Measurements from ENCODE around the gene GPR84. TPM values are rescaled to one million over a fixed set of nuclear protein-coding genes. Genes with fewer than 3 reads are reported as not detected.

The GPR84 gene
- total and polyA plus RNA-seq, 2 experiments from 2014 or later, result not detected

DNA sequence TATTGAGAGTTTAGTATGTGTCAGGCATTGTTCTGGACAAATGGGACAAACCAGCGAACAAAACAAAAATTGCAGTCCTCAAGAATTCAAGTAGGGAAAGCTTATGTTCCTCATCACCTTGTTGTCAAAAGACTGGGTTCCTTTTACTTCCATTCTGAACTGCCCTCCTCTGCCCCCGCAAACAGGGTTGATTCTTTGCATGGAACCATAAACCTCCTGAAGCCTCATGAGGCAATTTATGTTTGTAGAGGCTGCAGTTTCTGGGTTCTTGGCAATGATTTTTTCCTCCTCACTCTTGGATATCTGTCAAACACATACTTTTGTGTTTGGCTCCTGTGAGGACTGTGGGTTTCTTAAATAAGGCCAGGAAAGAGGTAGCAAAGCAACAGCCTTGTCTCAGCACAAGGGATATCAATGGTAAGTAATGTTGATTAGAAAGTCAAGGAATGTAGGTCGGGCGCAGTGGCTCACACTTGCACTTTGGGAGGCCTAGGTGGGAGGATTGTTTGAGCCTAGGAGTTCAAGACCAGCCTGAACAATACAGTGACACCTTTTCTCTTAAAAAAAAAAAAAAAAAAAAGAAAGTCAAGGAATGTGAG is 25.5 kb downstream of the GPR84 start:
- H3F3A ChIP-seq (ENCODE audit: insufficient read depth), result peaks cover 29% of the 10 kb centered on the region
- H3K9me3 ChIP-seq (ENCODE audit: low read depth), result no peaks in the 10 kb centered on the region
- no peaks in the 10 kb centered on the region for H3K9me2 ChIP-seq (ENCODE audit: insufficient read depth)
- no peak overlapping the region for H2AFZ ChIP-seq
- peak overlapping the region; percentile 27; the same call in 1 of the 2 replicates for H3K27ac ChIP-seq
- peak; percentile 40 for DNase-seq
- H3K36me3 ChIP-seq (ENCODE audit: low read depth), result peaks cover 9% of the 10 kb centered on the region
- 0 out of 2 replicates have a peak overlapping the region, but pooled peaks have one; percentile 10 for H3K9ac ChIP-seq
- peak overlapping the region; percentile 50 for H3K4me2 ChIP-seq (ENCODE audit: unreplicated experiment)
- in situ Hi-C loops (cut with MboI), result no loop called here
- 95 to 99% methylated on average over 4 of the region's 4 CpGs for WGBS, 2 experiments (ENCODE audit: low coverage in 1 of 2, low lambda C conversion rate in 2 of 2, missing lambda C conversion rate in 2 of 2)
- no peaks in the 10 kb centered on the region for H3K27me3 ChIP-seq (replicated peaks; ENCODE audit: insufficient read depth)
- no peak for TF ChIP-seq EZH2 (IDR thresholded peaks at IDR 0.05; ENCODE audit: insufficient read depth, poor library complexity, severe bottlenecking)
- no peak for TF ChIP-seq EZH2phosphoT487 (IDR thresholded peaks at IDR 0.05; ENCODE audit: insufficient read depth, low read depth)
- H3K4me3 ChIP-seq, result no peak overlapping the region
- peaks cover 18% of the 10 kb centered on the region for H3K4me1 ChIP-seq (ENCODE audit: insufficient read depth)
- peaks cover 12% of the 10 kb centered on the region; the same call in 1 of the 2 replicates for H4K20me1 ChIP-seq (ENCODE audit: insufficient read depth)
- peaks cover 94% of the 10 kb centered on the region for H3K79me2 ChIP-seq (ENCODE audit: insufficient read depth)

DNA sequence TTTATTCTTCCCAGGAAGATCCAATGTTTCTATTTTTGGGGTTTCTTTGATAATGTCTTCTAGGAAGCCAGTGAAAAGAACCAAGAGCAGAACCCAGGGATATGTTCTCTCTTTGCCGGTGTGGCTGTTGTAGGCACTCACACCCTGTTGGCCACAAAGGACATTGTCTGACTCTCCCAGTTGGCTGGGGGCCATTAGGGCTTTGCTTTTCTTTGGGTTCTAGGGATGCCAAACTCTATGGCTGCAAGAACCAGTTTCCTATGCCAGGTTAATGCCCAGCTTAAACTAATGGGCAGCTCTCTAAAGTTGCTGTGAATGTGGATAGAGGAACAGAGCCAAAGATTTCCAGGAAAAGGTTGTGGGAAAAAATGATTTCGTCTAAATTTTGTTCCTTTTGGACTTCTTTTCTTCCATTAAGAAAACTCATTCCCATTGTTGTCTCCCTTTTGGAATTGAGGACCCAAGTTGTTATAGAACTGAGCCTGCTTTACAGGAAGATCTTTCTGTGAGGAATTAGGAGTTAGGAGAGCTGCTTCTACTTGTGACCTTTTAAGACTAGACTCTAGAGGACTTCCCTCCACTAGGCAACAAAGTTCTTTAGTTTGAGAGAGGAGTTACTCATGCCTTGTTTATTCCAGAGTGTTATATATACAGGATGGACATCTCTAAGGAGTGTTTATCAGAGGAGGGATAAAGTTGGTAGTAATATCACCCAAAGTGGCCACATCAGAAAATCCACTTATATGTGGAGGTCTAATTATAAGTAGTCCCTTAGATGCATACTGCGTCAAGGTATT is 26.2 kb downstream of the GPR84 start:
- H3K9me3 ChIP-seq (ENCODE audit: low read depth), result no peaks in the 10 kb centered on the region
- peak; percentile 63 for DNase-seq
- H3F3A ChIP-seq (ENCODE audit: insufficient read depth), result peaks cover 29% of the 10 kb centered on the region
- peaks cover 1% of the 10 kb centered on the region; the same call in 1 of the 2 replicates for H3K36me3 ChIP-seq (ENCODE audit: low read depth)
- no peak overlapping the region for H2AFZ ChIP-seq
- peak overlapping the region; percentile 50 for H3K4me2 ChIP-seq (ENCODE audit: unreplicated experiment)
- H3K27me3 ChIP-seq (replicated peaks; ENCODE audit: insufficient read depth), result no peaks in the 10 kb centered on the region
- peaks cover 18% of the 10 kb centered on the region for H3K4me1 ChIP-seq (ENCODE audit: insufficient read depth)
- in situ Hi-C loops (cut with MboI), result no loop called here
- H3K79me2 ChIP-seq (ENCODE audit: insufficient read depth), result peaks cover 95% of the 10 kb centered on the region
- H3K27ac ChIP-seq, result peak overlapping the region; percentile 27
- 32 to 41% methylated on average over 3 of the region's 3 CpGs for WGBS, 2 experiments (ENCODE audit: low coverage in 1 of 2, low lambda C conversion rate in 2 of 2, missing lambda C conversion rate in 2 of 2)
- H3K9ac ChIP-seq, result peak overlapping the region; percentile 10; the same call in 1 of the 2 replicates
- TF ChIP-seq EZH2 (IDR thresholded peaks at IDR 0.05; ENCODE audit: insufficient read depth, poor library complexity, severe bottlenecking) (no peak), EZH2phosphoT487 (IDR thresholded peaks at IDR 0.05; ENCODE audit: insufficient read depth, low read depth) (no peak)
- peaks cover 12% of the 10 kb centered on the region; the same call in 1 of the 2 replicates for H4K20me1 ChIP-seq (ENCODE audit: insufficient read depth)
- no peak overlapping the region for H3K4me3 ChIP-seq
- no peaks in the 10 kb centered on the region for H3K9me2 ChIP-seq (ENCODE audit: insufficient read depth)

DNA sequence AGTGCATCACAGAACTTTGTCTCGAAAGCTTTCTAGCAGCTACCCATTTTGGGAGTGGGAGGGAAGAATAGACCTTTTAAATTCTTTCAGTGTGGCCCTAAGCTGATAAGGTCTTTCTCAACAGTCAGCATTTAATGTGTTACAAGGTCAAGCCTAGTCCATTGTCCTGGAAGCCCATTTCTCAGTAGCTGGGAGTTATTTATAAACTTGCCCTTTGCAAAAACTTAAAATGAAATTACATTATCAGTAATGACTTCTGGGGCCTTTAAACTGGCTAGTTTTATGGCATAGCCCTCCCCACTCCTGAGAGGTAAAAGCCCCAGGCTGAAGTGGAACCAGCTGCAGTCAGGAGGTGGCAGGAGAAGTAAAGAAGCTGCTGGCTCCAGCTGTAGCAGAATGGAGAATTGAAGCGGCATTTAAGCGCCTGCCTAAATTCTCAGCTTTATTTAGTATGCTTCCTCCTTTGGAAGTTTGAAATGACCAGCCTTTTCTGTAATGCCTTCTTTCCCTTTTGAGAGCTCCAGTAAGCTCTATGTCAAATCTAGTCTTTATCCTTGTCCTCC is 26.9 kb downstream of the GPR84 start:
- no peak for TF ChIP-seq EZH2 (IDR thresholded peaks at IDR 0.05; ENCODE audit: insufficient read depth, poor library complexity, severe bottlenecking)
- TF ChIP-seq EZH2phosphoT487 (IDR thresholded peaks at IDR 0.05; ENCODE audit: insufficient read depth, low read depth), result no peak
- H3K9me3 ChIP-seq (ENCODE audit: low read depth), result no peaks in the 10 kb centered on the region
- peak; percentile 34 for DNase-seq
- H3F3A ChIP-seq (ENCODE audit: insufficient read depth), result peaks cover 29% of the 10 kb centered on the region
- 52 to 71% methylated on average over 3 of the region's 3 CpGs for WGBS, 2 experiments (ENCODE audit: low coverage in 1 of 2, low lambda C conversion rate in 2 of 2, missing lambda C conversion rate in 2 of 2)
- in situ Hi-C loops (cut with MboI), result no loop called here
- H3K27ac ChIP-seq, result peak overlapping the region; percentile 27
- H3K4me3 ChIP-seq, result no peak overlapping the region
- no peaks in the 10 kb centered on the region for H3K9me2 ChIP-seq (ENCODE audit: insufficient read depth)
- no peaks in the 10 kb centered on the region for H3K36me3 ChIP-seq (ENCODE audit: low read depth)
- peaks cover 99% of the 10 kb centered on the region for H3K79me2 ChIP-seq (ENCODE audit: insufficient read depth)
- no peak overlapping the region for H2AFZ ChIP-seq
- peaks cover 18% of the 10 kb centered on the region for H3K4me1 ChIP-seq (ENCODE audit: insufficient read depth)
- peak overlapping the region; percentile 10; the same call in 1 of the 2 replicates for H3K9ac ChIP-seq
- H3K4me2 ChIP-seq (ENCODE audit: unreplicated experiment), result peak overlapping the region; percentile 50
- H3K27me3 ChIP-seq (replicated peaks; ENCODE audit: insufficient read depth), result no peaks in the 10 kb centered on the region
- peaks cover 12% of the 10 kb centered on the region; the same call in 1 of the 2 replicates for H4K20me1 ChIP-seq (ENCODE audit: insufficient read depth)

DNA sequence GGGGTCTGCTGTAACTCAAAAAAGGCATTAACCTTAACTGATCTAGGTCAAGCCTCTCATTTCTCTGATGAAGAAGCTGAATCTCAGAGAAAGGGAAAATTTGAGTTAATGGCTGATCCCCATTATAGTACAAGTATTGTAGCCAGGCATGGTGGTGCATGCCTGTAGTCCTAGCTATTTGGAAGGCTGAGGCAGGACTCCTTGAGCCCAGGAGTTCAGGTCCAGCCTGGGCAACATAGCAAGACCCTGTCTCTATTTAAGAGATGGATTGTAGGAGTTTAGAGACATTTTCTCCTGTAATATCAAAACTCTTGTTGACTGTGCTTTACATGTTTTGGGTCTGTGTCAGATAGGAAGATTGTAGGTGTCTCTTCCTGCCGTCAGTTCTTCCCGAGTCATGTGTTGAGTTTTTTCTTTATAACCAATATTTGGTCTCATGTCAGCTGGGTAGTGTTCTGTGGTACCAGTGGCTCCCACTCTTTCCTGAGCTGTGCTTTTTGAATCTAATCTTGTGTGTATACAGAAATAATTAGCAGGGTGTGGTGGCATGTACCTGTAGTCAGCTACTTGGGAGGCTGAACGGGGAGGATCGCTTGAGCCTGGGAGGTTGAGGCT is 30.8 kb downstream of the GPR84 start:
- H3K79me2 ChIP-seq (ENCODE audit: insufficient read depth), result peaks cover 99% of the 10 kb centered on the region
- TF ChIP-seq EZH2phosphoT487 (IDR thresholded peaks at IDR 0.05; ENCODE audit: insufficient read depth, low read depth) (no peak), EZH2 (IDR thresholded peaks at IDR 0.05; ENCODE audit: insufficient read depth, poor library complexity, severe bottlenecking) (no peak)
- in situ Hi-C loops (cut with MboI), result no loop called here
- H3K9me2 ChIP-seq (ENCODE audit: insufficient read depth), result no peaks in the 10 kb centered on the region
- 96 to 98% methylated on average over 4 of the region's 4 CpGs for WGBS, 2 experiments (ENCODE audit: low coverage in 1 of 2, low lambda C conversion rate in 2 of 2, missing lambda C conversion rate in 2 of 2)
- H3K9ac ChIP-seq, result no peak overlapping the region
- H3K9me3 ChIP-seq (ENCODE audit: low read depth), result no peaks in the 10 kb centered on the region
- no peak for DNase-seq
- no peak overlapping the region for H2AFZ ChIP-seq
- H3K4me1 ChIP-seq (ENCODE audit: insufficient read depth), result peaks cover 49% of the 10 kb centered on the region
- H3K27me3 ChIP-seq (replicated peaks; ENCODE audit: insufficient read depth), result no peaks in the 10 kb centered on the region
- no peaks in the 10 kb centered on the region for H3K36me3 ChIP-seq (ENCODE audit: low read depth)
- H3K4me3 ChIP-seq, result no peak overlapping the region
- peaks cover 32% of the 10 kb centered on the region for H3F3A ChIP-seq (ENCODE audit: insufficient read depth)
- peaks cover 12% of the 10 kb centered on the region; the same call in 1 of the 2 replicates for H4K20me1 ChIP-seq (ENCODE audit: insufficient read depth)
- no peak overlapping the region for H3K27ac ChIP-seq
- no peak overlapping the region for H3K4me2 ChIP-seq (ENCODE audit: unreplicated experiment)
